GM18502 (cell line): ENCODE results near the gene COBLL1.

Experiments
- ATAC-seq: cut with Tn5 transposase; IDR thresholded peaks from one replicate; pipeline ENCODE4 v1.9.1; 2021; ENCODE audit warnings: mild to moderate bottlenecking; ENCODE audit not compliant: unreplicated experiment, poor library complexity

COBLL1 gene

DNA sequence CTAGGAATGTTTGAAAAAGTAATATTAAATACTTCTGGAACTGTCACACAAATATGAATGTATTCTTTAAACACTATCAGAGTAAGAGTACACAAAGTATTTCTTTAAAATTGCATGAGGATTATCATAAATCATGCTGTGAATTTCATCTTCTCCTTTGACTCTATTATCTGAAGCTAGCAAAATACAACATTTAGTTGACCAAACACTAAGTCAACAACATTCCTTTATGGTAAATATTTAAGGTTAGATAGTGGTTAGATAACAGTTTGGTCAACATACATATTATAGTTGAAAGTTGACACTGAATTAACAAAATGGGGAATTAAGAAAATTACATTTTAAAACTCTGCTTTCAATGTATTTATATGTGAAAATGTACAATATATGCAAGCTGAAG lies 148.2 kb downstream of the COBLL1 start:
- ATAC-seq, result no peak

DNA sequence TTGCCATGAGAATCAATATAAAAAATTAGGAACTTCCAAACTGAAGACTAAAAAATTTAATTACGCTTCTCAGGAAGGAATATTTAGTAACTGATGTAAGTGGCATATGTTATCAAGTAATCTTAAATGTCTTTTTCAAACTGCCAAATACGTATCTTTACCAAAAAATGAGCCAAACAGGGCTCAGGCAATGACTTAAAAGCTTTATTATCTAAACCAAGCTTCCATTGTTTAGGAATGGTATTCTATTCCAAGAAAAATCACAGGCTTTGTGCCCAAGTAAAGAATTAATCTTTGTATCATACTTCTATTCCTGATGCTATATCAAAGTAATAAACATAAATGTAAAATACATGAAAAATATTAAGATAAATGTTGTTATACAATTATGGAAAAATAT lies 148.7 kb downstream of the COBLL1 start:
- ATAC-seq, result no peak

DNA sequence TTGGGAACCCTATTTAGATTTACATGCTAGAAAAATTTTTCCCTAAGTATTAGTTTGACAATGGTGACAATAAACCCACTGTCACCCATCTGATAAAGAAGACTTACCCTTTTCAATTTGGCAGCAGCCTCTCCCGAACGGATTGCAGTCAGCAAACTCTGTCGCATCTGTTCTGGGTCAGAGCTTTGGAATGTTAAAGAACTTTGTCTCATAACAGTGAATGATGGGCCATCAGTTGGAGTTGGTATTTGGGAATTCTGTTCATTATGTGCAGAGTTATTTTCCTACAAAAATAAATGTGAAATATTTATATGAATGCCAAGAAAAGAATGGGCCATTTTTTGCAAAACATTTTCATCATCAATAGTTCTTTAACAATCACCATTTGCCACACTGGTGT lies 149.5 kb downstream of the COBLL1 start:
- ATAC-seq, result no peak

DNA sequence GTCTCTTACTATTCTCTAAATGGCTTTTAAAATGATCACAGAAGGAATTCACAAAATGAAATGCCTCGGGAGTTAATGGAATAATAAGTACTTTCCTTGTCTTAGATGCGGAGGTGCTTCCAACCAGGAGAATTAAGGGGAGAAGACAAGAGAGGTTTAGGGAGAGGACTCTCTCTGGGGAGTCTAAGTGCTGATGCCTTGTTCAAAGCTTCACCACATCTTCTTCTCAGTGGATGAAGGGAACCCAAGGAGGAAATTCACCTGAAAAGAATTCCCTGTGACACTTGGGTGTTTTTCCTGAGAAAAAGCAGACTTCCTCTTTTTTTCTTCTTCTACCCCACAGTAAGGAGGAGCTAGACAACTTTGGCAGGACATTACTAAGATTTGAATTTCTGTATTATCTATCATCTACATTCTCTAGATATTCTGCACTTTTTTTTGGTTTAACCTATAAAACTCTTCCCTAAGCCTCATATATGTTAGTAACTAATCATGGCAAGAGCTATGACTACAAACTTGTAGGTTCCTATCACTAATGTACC lies 150.2 kb downstream of the COBLL1 start:
- no peak for ATAC-seq

DNA sequence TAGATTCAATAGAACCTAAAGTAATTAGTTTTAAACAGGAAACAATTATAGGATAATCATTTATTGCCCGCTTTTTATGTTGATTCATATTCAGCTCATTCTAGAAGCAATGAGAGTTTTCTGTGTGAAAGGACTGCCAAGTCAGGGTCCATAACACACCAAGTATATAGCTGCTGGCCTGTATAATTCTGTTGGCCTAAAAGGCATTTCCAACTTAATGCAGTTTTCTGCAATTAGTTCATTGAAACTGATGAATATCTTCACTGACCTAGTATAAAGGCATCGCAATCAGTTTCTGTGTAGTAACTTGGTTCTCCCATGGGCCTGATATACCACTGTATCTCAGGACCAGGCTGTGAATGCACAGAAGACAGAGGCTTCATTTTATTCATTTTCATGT lies 151.3 kb downstream of the COBLL1 start:
- ATAC-seq, result no peak

DNA sequence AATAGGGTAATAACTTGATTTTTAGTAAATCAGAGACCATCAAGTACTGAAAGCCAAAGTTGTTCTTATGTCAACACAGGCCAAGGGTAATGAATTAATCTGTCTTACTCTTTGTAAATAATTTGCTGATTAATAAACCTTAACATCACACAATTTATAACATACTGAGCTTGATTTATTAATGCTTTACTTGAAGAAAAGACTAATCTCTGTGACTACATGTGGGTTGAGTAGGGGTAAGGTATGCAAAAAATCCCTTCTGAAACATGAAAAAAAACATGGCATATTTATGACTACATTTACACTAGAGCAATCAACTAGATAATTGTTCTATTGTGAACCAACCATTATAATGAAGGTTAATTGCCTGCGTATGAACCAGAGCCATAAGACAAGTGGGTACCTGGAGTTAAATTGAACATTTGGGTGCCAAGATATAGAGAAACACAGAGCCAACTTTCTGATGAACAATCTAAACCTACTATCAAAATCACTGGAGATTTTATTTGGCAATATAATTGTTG lies 152.7 kb downstream of the COBLL1 start:
- ATAC-seq, result no peak

DNA sequence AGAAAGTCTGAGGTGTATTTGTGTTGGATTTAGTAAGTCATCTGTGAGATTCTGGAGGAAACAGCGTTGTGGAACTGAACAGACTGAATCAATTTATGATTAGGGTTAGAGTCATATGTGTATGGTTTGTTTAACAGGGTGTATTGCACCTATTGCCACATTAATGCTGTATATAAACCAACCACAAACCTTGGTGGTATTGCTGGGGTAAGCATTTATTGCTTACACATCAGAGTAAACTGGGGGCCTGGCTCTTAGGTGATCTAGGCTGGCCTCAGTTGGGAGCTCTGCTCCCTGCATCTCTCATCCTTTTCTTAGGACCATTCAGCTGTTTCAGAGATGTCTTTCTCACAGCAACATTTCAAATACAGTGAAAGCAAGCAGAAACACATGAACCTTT lies 160.6 kb downstream of the COBLL1 start:
- no peak for ATAC-seq

DNA sequence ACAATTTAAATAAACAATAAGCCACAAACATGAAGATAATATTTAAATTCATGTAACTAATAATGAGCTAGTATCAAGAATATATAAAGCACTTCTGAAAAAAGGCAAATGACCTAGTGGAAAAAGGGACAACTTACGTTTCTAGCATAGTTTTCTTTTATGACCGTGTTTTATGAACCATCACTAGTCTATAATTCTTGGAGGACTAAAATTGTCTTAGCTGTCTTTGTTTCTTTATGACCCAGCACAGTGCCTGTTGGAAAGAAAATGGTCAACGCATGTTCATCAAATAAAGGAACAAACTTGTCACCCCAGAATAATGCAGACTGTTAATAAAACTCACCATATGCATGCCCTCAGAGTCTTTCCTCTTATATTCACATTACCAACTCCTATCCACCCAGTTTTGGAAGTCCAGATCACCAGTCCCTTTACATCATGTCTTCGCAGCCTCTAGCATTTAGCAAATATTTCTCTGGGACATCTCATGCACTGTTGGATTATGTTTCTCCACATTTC lies 162.9 kb downstream of the COBLL1 start:
- ATAC-seq, result no peak

DNA sequence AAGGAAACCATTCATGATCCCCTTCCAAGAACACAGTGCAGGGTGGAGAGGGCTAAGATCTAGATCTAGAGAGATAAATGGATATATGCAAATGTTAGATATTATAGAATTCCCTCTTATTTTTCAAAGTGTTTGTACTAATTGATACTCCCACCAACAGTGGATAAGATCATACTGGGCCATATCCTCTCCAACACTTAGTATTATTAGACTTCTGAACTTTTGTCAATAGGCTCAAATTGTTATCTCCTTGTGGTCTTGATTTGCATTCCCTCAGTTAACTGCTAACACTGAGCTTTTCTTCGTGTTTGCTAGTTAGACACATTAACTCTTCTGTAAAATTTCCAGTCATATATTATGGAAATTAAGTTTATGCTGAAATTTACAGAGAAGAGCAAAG lies 163.9 kb downstream of the COBLL1 start:
- ATAC-seq, result no peak

DNA sequence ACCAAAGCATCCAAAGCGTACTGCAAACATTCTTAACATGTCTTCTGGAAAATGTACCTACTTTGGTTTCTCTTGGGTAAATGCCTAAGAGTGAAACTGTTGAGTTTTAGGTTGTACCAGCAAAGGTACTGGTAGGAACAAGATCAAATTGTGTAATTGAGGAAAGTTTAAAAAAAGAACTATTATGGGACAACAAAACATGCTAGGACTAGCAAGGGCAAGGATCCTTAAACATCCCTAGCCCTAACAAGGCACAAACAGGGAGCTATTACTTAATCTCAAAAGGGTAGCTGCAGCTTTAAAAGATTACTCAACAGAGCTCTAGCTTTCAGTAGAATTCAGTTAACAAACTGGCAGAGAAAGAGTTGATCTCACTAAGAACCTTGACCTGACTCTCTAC lies 164.4 kb downstream of the COBLL1 start:
- no peak for ATAC-seq

DNA sequence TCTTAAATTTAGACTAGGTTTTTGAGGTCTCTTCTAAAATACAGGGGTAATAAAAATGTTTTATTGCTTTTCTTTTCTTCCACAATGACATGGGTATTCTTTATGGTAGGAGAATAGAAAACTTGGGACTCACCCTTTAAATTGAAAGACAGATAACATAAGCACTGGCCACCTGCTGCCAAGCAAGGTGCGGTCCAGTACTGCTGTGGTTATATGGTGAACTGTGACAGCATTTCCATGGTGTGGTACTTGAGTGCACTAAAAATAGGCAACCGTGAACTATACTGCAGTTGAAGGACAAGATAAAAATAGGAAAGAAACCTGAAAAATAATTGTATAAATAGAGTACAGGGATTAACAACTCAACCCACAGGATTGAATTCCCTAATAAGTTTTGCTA lies 165.9 kb downstream of the COBLL1 start:
- no peak for ATAC-seq

DNA sequence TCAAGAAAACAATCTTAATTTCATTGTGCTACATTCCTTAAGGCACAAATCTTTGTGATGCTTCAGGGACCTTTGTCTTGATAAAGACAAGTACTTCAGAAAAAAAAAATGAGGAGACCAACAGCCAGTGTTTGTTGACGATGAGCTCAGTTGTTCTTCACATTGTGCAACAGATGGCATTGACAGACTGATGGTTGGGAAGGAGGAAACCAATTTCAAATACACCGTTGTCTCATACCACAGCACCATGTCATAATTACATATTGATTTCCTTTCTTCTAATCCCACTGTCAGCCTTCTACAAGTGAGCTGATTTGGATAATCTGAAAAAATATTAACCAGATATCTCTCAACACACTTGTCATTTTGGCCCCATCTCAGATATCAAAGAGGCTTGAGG lies 166.6 kb downstream of the COBLL1 start:
- no peak for ATAC-seq

DNA sequence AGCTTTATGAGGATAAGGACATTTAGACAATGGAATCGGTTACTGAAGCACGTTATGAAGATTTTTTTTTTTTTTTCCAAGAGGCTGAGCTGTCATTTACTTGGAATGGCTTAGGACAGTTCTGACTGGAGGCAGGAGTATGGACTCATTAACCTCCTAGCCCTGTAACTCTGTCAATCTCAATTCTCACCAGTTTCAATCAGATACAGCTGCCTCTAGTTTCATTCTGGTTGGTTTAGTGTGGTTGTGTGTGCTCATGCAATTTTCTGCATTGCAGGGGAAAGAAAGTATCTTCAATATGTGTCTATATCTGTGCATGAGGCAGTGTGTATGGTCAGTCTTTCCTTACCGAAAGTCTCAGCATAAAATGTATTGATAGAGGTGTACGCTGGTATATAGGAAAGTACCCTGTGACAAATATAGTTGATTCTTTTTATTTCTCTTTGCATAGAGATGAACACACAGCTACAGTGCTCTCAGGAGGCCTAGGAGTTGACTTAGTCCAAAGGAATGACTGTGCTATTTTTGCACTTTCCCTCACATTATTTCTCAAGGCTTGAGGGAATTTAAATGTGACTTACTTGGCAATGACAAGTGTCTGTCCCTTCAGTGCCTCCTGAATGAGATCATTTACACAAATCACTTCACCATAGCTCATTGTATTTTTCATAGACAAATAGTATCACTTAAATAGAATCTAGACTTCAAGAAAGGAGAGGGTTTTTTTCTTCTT lies 169.8 kb downstream of the COBLL1 start:
- ATAC-seq, result no peak

DNA sequence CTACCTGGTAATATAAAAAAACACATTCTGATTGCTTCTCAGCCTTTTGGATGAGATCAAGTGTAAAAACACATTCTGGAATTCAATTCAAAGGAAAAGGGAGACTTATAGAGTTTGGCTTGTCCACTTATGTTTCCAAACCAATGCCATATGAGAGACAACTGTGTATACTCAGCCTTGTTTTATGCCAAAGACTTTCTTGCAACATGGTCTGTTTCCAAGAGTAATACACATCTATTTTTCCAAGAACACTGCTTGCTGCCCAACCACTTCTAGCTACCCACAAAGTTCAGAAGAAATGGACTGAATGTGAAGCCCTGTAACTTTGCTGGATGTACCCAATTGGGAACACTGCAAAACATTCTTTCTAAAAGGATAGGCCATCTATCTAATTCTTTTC lies 172.3 kb downstream of the COBLL1 start:
- no peak for ATAC-seq

DNA sequence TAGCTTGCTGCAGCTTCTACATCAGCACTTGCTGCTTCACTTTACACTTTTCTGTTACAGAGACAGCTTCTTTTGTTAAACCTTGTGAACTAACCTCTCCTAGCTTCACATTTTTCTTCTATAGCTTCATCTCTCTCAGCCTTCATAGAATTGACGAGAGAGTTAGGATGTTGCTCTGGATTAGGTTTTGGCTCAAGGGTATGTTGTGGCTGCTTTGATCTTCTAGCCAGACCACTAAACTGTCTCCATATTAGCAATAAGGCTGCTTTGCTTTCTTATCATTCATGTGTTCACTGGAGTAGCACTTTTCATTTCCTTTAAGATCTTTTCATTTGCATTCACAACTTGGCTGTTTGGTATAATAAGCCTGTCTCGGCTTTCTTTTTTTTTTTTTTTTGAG lies 174.1 kb downstream of the COBLL1 start:
- no peak for ATAC-seq

DNA sequence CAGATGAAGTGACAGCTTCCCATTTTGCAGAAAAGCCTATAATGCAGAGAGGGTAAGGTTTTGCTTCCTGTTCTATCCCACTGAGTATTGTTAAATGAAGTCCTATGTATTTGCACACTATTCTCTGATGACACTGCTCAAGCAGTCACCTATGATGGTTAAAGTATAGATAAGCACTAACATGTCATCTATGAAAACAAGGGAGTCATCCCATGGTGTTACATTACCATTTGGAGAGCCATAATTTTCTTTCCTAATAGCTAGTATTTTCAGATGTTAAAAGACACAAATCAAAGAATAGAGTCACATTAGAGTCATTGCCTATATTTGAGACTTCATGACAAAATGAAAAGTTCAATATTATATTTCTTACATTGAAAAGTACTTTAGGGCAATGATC lies 177.6 kb downstream of the COBLL1 start:
- no peak for ATAC-seq

DNA sequence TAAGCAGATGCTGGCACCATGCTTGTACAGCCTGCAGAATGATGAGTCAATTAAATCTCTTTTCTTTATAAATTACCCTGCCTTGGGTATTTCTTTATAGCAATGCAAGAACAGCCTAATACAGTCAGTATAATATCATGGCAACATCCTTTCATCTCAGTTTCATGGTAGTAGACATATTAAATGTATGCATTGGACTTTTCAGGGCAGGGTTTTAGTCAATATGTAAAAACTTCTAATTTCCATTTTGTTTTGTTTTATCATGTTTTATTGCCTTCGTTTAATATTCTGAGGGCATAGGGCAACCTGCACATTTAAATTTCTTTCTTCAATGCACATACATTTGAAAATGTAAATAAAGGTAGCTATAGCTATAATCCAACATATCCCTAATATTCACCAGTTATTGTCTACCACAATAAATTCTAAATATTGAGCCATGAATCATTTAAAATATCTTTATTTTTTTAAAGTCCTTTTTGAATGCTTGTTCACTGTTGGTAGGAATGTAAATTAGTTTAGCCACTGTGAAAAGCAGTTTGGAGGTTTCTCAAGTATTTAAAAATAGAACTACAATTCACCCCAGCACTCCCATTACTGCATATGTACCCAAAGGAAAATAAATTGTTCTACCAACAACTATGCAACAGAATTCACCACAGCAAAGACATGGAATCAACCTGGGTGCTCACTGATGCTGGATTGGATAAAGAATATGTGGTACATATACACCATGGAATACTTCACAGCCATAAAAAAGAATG lies 178.6 kb downstream of the COBLL1 start:
- no peak for ATAC-seq

DNA sequence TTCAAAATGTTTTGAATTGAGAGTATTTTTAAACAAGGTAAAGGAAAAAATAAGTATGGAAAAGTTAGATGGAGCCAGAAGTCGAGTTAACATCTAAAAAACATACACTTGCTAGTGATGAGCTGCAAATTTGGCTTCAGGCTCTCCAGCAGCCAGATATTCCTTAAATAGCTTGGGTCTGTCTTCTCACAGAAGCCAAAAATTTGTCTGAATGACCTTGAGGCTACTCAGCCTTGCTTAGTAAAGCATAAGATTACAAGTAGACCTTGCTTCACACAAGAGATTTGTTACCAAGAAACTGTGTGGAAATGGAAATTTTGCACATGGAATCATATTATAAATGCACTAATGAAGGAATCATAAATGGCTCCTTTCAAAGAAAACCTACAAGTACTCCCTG lies 179.6 kb downstream of the COBLL1 start:
- ATAC-seq, result no peak

DNA sequence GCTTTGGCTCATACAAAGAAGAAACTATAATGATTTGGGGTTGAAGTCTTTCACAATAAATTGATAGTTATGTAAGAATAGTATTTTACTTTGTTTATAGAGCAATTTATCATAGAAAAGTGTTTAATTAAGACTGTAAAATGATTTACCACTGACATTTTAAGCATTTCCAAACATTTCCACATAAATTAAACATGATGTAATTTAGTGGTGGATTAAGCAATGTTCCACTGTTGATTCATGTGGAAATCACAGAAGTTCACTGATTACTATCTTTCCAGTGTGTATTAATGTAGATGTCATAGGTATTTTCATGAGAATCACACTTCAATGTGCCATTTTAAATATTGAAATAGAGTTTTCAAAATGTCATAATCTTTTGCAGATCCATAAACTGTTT lies 180.3 kb downstream of the COBLL1 start:
- ATAC-seq, result no peak

DNA sequence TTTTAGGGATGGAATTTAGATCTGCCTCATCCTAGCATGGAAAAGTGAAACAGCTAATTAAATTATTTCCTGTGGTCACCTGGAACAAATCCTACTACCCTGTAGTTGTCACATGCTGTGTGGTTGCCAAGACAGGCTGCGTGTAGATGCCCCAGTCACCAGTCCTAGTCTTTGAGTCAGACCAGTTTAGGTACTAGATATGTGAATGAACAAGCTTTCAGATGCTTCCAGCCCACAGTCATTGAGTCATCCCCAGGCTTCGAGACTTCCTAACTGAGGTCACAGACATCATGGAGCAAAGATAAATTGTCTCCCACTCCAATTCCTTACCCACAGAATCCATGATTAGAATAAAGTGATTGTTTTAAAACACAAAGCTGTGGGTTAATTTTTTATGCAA lies 184.5 kb downstream of the COBLL1 start:
- ATAC-seq, result no peak

DNA sequence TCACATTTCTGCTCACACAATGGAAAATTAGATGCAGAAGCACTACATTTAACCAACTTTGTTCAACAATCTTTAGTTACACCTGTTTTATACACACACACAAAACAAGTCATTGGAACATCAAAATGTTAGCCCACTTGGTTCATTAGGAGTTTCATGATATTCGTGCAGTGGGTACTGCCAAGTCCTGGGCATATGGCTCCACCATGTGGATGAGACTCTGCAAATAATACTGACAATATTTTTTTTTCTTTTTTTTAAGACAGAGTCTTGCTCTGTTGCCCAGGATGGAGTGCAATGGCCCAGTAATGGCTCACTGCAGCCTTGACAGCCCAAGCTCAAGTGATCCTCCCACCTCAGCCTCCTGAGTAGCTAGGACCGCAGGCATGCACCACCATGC lies 185.9 kb downstream of the COBLL1 start:
- ATAC-seq, result no peak
